ENCODE results near the gene USP43.
"Not testable (repeated sequence)": the region's sequence is repeated elsewhere in the genome, so short reads cannot be mapped to it uniquely, and the experiment has no call there.

The USP43 gene

GRCh38 chr17:9661027-9661426 lies 15.7 kb downstream of the USP43 start:
- DNase-seq = no peak

- DNase-seq = not testable (repeated sequence)
Observed at GRCh38 chr17:9663511-9663910, 18.2 kb downstream of the USP43 start.

GRCh38 chr17:9666461-9667050 lies 21.2 kb downstream of the USP43 start:
- DNase-seq = no peak

DNA sequence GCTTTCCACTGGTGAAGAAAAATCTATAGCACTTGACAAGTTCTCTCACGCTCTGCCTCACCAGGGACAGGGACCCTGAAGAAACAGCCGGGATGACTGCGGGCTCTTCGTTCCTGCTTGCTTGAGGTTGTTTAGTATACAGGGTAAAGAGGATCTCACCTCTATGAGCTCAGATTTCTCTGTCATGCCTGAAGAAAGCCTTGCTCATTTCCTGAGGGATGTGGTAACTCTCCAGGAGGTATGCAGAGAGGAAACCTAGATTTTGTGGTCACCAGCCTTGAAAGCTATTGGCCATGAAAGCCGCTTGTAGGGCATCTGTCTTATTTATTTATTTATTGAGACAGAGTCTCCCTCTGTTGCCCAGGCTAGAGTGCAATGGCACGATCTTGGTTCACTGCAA lies 23.2 kb downstream of the USP43 start:
- DNase-seq = no peak

GRCh38 chr17:9669551-9670008 lies 24.3 kb downstream of the USP43 start:
- DNase-seq = no peak

DNA sequence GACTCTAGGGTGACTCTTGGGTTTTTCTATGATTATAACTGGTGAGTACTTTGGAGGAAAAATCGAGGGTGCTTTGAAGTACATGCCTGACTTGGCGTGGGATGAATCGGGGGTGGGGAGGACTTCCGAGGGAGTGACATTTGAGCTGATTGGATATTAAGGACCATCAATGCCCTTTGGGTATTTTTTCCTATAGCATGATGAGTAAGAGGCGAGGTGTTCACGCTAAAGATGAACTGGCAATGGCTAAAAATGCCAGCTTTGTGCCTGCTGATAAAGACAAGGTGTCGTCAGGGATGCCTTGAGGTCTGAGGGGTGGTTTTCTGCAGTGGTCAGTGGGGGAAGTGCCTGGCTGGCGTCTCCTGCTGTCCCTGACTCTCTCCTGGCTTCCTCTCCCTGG lies 25.3 kb downstream of the USP43 start:
- DNase-seq = no peak

GRCh38 chr17:9671559-9671958 lies 26.2 kb downstream of the USP43 start:
- DNase-seq = no peak

GRCh38 chr17:9672266-9672665 lies 26.9 kb downstream of the USP43 start:
- no peak for DNase-seq

DNA sequence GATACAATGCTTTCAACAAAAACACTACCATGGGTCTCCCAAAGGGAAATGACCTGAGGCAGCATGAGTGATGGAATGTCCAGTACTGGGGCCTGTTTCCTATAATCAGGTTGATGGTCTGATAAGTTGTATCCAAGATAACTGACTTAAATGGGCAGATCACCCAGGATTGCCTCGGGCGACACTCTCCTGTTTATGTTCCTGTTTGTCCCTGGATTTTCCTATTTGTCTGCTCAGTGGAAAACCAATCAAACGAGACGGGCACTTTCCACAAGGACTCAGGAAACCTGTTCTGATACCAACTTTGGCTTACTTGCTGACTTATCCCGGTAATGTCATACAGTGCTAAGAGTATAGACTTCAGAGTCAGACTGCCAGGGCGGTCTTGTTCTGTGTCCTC lies 27.4 kb downstream of the USP43 start:
- DNase-seq = no peak

DNA sequence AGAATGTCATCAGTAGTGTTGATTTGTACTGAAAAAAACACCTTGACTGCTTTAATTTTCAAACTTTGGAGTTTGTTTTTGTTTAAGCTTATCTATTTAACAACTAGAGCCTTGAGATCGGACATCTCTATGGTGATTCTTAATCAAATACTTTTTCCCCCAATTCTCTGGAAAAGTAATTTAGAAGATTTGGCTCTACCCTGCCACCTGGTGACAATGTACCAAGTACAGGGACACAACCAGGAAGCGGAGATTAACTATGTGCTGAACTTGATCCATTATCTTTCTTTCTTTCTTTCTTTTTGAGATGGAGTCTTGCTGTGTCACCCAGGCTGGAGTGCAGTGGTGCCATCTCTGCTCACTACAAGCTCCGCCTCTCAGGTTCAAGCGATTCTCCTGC lies 30.8 kb downstream of the USP43 start:
- DNase-seq = no peak

DNA sequence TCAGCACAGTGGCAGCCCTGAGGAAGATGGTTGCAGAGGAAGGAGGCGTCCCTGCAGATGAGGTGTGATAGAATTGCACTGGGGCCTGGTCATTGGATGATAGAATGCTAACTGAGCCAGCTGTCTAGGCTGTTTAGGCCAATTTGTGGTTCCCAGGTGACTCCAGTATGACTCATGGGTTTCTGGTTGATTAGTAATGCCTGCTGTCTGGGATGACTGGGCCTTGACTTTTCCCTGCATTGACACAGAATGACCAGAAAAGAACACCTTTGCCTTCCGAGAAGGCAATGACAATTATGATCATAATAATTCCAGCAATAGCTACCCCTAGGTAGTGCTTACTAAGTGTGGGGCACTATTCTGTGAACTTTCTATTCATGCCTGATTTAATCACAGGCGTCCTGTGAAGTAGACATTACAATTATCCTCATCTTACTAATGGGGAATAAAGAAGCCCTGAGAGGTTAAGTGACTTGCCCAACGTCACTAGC lies 31.5 kb downstream of the USP43 start:
- DNase-seq = no peak

DNA sequence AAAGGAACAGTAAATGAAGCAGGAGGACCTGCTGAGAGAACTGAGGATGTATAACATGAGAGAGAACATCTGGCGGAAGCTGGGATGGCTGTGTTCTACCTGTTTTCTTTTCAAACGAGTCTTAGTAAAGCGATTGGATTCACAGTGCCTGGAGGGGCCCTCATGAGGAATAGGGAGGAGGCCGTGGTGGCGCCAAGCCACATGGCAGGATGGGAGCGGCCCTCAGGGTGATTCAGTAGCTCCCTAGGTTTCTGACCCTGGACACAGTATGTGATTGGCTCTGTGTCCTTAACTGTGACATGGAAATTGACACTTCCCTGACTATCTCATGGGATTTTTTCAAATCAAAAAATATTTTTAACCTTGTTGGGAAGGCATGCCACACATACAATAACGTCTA lies 32.1 kb downstream of the USP43 start:
- no peak for DNase-seq

DNA sequence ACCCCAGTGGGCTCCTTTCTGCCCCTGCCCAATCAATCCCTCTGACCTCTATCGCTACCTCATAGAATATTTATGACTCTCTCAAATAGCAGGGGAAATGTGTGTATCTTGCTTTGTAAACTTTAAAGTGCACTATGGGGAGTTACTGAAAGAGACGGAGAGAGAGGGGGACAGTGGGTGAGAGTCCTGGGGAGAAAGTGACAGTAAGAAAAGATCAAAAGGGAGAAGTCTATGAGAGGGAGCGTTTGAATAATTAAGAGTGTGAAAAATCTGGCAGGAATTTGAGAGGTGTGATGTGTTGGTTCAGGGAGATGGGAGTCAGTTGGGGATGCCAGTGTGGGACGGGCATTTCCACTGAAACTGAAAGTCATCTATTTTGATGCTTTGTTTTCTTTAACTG lies 32.6 kb downstream of the USP43 start:
- DNase-seq = no peak

DNA sequence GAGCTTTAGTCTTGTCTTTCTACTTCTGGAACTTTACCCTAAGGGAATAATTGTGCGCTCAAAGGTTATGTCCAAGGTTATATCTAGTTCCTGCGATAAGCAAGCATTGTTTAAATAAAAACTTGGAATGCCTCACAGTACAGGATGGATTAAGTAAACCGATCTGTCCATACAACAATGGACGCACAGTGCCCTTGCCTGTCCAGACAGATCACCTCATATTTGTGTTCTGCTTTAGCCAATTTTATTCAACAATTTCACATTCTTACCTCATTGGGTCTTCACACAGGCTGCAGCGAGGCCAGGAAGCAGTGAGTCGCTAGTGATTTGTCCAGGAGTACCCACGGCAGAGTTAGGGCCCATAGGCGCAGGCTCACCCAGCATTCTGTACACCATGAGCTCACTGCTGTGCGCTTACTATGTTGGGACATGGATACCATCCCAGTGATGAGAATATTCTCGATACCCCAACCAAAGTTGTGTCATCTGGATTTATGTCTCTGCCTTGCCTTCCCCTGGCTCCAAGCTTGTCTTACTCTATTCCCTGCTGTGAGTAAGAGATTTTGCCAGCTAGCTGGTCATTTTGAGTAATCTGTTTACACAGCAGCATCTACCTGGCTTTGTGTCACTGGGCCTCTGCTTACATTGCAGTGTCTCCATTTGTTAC lies 39.8 kb downstream of the USP43 start:
- no peak for DNase-seq

GRCh38 chr17:9693755-9694154 lies 48.4 kb downstream of the USP43 start:
- DNase-seq = no peak

GRCh38 chr17:9696279-9697044 lies 51.1 kb downstream of the USP43 start:
- no peak for DNase-seq

DNA sequence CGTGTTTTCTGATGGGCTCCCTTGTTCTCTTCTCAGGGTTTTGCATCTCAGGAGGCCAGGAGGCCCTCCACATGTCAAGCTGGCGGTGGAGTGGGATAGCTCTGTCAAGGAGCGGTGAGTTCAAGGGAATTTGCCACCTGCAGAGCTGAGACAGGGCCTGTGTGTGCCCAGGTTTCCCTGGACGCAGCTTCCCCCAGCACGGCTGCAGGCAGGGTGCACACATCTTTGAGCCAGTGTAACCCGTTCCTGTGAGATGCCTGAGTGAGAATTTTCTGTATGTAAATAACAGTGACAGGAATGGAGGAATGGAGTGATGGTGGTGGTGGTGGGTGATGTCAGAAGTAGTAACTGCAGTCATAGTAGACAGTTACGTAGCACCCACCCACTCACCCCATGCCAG lies 54.8 kb downstream of the USP43 start:
- no peak for DNase-seq

GRCh38 chr17:9700754-9701476 lies 55.6 kb downstream of the USP43 start:
- DNase-seq = no peak

GRCh38 chr17:9702482-9702881 lies 57.2 kb downstream of the USP43 start:
- no peak for DNase-seq

GRCh38 chr17:9702914-9703780 lies 57.8 kb downstream of the USP43 start:
- DNase-seq = no peak

DNA sequence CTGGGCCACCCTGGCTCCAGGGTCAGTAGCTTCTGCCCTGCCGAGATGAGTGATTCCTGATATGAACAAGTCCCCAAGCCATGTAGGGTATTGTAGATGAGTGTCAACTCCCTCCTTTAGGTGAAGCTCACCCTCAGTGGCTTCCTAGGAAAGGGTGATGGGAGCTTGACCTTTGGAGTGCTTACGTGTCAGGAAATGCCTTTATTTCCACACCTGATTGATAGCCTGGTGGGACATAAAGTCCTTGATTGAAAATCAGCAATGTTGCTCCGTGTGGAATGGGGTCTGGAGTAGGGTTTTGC lies 58.4 kb downstream of the USP43 start:
- no peak for DNase-seq

- DNase-seq = no peak
Observed at GRCh38 chr17:9705745-9706144, 60.4 kb downstream of the USP43 start.

- no peak for DNase-seq
Observed at GRCh38 chr17:9707948-9708347, 62.6 kb downstream of the USP43 start.
